ENCODE results near the gene ASF1A.

- TF ChIP-seq EZH2phosphoT487 (IDR thresholded peaks at IDR 0.05; ENCODE audit: borderline replicate concordance, low read depth, low read length) (no peak), CTCF (conservative IDR thresholded peaks at IDR 0.05; ENCODE audit: low read length) (no peak)
These were observed 2.8 kb upstream of the ASF1A start for GRCh38 chr6:118890997-118891790.
